Stimulated activated memory B cell treated with anti-CD40 and anti-IgM and Interleukin-4, amounts not matched to agents 10 μg/mL and 1 μg/mL and 100 μg/mL, for 72 hours (primary cell): Measurements from ENCODE around the gene TPK1.

ENCODE experiments used
- ATAC-seq: fragments of 150-1000 bp; cut with Tn5 transposase; 2 replicates; pipeline ENCODE4 v1.10.0; 2021
- H3K27ac Mint-ChIP-seq: one replicate; pipeline ENCODE4 v1.8.0; 2022; ENCODE audit warnings: mild to moderate bottlenecking, mixed read lengths
- H3K27me3 Mint-ChIP-seq: one replicate; pipeline ENCODE4 v1.8.0; 2022; ENCODE audit warnings: mixed read lengths
- H3K36me3 Mint-ChIP-seq: one replicate; pipeline ENCODE4 v1.8.0; 2022; ENCODE audit warnings: mixed read lengths
- H3K4me1 Mint-ChIP-seq: one replicate; pipeline ENCODE4 v1.8.0; 2022; ENCODE audit warnings: mixed read lengths
- H3K4me3 Mint-ChIP-seq: one replicate; pipeline ENCODE4 v1.8.0; 2022; ENCODE audit warnings: mild to moderate bottlenecking, moderate library complexity, mixed read lengths
- H3K9me3 Mint-ChIP-seq: one replicate; pipeline ENCODE4 v1.8.0; 2022; ENCODE audit warnings: mixed read lengths

The TPK1 gene

DNA sequence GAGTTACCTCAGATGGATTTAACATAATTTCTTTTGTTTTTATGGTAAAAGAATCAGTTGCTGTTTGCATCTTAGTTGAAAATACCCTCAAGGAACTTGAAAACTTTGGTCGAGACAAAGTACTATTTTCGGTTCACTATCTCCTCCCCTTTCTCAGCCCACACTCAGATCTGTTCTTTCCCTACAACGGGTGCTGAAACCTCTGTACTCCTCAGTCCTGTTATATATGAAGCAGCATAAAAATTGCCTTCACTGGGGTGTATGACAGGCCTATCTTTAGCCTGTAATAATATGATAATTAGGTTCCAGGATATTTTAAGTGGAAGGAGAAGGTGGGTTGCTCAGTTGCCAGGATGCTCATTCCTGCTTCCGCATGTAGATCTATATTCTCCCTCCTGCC is 327.2 kb downstream of the TPK1 start:
- Mint-ChIP-seq H3K4me3 (no peak overlapping the region), H3K36me3 (peaks cover 41% of the 10 kb centered on the region), H3K27me3 (no peaks in the 10 kb centered on the region), H3K9me3 (peaks cover 6% of the 10 kb centered on the region), H3K27ac (no peak overlapping the region), H3K4me1 (peaks cover 6% of the 10 kb centered on the region)
- ATAC-seq = no peak

DNA sequence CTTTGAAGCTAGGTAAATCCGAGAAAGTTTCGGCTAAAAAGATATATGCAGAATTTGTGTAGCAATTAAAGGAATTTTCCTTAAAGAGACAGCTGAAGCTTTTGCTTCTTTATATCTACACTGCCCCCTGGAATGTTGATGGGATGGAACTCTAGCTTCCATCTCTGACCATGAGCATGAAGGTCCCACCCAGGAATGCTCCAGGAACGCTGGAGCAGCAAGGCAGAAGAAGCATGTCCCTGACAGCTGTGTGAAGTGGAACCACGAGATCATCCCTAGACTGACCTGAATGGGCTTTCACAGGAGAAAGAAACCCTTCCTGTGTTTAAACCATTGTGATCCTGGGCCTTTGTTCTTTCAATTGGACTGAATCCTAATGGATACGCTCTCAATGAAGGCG is 332.6 kb downstream of the TPK1 start:
- Mint-ChIP-seq H3K4me3 (no peak overlapping the region), H3K36me3 (peaks cover 27% of the 10 kb centered on the region), H3K9me3 (peaks cover 3% of the 10 kb centered on the region), H3K27me3 (no peaks in the 10 kb centered on the region), H3K4me1 (no peaks in the 10 kb centered on the region), H3K27ac (no peak overlapping the region)
- no peak for ATAC-seq

DNA sequence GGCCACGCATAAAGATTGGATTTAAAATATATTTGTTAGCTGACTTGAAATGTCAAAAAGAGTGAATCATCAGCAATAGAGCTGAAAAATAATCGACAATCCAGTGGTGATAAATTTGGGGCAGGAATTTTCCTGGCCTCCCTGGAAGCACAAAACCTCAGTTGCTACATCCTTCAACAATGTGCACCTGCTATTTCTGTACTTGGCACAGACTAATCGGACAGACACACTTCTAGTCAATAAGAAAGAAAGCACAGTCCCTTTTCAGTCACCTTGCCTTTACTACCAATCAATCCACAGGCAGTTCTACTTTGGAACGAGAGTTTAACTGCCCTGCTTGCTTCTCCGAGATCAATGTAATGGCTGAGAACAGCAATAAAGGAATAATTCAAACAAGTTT is 335.6 kb downstream of the TPK1 start:
- H3K36me3 Mint-ChIP-seq = peaks cover 12% of the 10 kb centered on the region
- no peak for ATAC-seq
- H3K4me1 Mint-ChIP-seq = no peaks in the 10 kb centered on the region
- no peaks in the 10 kb centered on the region for H3K27me3 Mint-ChIP-seq
- no peak overlapping the region for H3K27ac Mint-ChIP-seq
- no peak overlapping the region for H3K4me3 Mint-ChIP-seq
- peaks cover 1% of the 10 kb centered on the region for H3K9me3 Mint-ChIP-seq

DNA sequence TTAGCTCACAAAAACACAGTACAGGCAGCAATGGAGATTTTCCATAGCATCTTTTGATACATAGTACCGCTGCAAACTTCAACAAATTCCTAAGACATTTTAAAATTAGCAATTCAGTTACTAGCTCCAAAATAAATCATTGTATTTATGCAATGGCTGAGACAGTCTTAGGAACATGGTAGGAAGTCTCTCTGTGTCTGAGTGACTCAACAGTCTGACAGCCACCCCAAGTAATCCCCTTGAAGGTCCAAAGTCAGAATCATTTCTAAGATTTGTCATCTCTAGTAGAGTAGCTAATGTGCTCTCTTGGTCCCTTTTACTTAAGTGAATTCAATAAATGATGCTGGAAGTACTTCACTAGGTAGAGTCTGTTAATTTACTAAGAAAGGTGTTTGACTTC is 338.6 kb downstream of the TPK1 start:
- Mint-ChIP-seq H3K27ac (no peak overlapping the region), H3K4me3 (no peak overlapping the region), H3K27me3 (no peaks in the 10 kb centered on the region), H3K9me3 (peaks cover 2% of the 10 kb centered on the region), H3K4me1 (no peaks in the 10 kb centered on the region), H3K36me3 (peaks cover 12% of the 10 kb centered on the region)
- ATAC-seq = no peak

DNA sequence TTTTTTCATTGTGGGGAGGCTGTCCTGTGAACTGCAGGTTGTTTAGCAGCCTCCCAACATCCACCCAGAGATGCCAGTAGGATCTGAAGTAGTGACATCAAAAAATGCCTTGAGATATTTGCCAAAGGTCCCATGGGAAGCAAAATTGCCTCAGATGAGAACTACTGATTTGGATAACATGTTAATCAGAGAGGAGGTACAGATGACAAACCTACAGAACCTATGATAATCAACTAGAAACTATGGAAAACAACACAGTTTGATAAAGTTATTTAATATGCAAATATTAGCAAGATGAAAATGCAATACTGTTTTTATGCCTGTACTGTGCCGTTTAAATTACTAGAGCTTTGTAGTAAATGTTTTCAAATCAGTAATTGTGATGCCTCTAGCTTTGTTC is 341.5 kb downstream of the TPK1 start:
- H3K27me3 Mint-ChIP-seq = no peaks in the 10 kb centered on the region
- peaks cover 27% of the 10 kb centered on the region for H3K36me3 Mint-ChIP-seq
- ATAC-seq = no peak
- no peaks in the 10 kb centered on the region for H3K4me1 Mint-ChIP-seq
- no peak overlapping the region for H3K27ac Mint-ChIP-seq
- H3K9me3 Mint-ChIP-seq = peaks cover 2% of the 10 kb centered on the region
- H3K4me3 Mint-ChIP-seq = no peak overlapping the region

DNA sequence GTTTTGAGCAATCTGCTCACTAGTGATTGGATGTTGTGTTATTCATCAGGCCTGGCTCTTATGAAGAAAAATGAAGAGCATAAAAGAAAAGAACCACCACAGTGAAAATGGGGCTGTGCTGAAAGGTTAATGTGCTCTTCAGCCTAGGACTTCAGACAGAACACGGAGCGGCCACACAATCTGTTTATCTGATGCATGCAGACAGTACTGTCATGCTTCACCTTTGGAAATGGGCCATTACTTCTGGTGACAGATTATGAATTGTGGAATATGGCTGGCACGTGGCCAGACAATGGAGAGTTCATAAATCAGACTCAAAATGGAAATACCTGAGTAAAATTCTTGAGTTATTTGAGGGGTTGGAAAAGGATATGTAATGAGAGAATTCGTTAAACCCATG is 346.3 kb downstream of the TPK1 start:
- no peak overlapping the region for H3K4me3 Mint-ChIP-seq
- H3K27ac Mint-ChIP-seq = no peak overlapping the region
- H3K4me1 Mint-ChIP-seq = no peaks in the 10 kb centered on the region
- H3K9me3 Mint-ChIP-seq = no peaks in the 10 kb centered on the region
- H3K27me3 Mint-ChIP-seq = no peaks in the 10 kb centered on the region
- peaks cover 21% of the 10 kb centered on the region for H3K36me3 Mint-ChIP-seq
- ATAC-seq = no peak

DNA sequence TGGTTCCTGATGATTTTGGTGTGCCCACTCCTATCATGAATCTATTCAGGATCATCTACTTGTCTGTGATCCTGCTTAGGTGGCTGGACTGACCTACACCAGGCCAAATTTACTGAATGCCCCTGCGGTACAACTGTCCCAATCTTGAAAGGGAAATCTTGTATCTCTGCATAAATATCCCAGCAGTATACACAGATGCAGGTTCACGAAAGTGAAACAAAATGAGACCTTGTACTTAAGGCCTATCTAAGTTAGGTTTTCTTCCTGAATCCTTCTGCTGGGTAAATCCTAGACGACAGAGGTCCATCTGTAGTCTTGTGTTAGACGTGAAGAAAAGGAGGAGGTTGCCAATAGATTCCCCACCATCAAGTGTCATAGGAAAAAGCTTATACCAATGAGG is 346.9 kb downstream of the TPK1 start:
- Mint-ChIP-seq H3K4me3 (no peak overlapping the region), H3K27ac (no peak overlapping the region), H3K36me3 (peaks cover 25% of the 10 kb centered on the region), H3K27me3 (no peaks in the 10 kb centered on the region), H3K4me1 (no peaks in the 10 kb centered on the region), H3K9me3 (no peaks in the 10 kb centered on the region)
- ATAC-seq = no peak

DNA sequence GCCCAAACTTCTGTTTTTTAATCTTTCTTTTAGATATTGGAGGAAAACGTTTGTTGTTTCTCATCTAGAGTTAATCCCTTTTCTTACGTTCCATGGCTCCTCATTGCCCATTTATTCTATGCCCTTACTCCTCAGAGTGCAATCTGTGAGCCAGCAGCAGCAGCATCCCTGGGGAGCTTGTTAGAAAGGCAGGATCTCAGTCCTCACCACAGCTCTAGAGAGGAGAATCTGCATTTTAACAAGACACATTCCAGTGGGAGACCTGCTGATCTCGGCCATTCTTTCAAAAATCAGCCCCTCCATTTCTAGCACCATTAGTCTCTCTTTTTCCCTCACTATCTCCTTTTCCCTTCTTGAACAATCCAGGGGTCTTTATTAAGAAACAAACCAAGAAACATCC is 348.0 kb downstream of the TPK1 start:
- H3K27me3 Mint-ChIP-seq = no peaks in the 10 kb centered on the region
- ATAC-seq = no peak
- H3K4me1 Mint-ChIP-seq = no peaks in the 10 kb centered on the region
- H3K9me3 Mint-ChIP-seq = no peaks in the 10 kb centered on the region
- H3K4me3 Mint-ChIP-seq = no peak overlapping the region
- H3K27ac Mint-ChIP-seq = no peak overlapping the region
- H3K36me3 Mint-ChIP-seq = peaks cover 30% of the 10 kb centered on the region

DNA sequence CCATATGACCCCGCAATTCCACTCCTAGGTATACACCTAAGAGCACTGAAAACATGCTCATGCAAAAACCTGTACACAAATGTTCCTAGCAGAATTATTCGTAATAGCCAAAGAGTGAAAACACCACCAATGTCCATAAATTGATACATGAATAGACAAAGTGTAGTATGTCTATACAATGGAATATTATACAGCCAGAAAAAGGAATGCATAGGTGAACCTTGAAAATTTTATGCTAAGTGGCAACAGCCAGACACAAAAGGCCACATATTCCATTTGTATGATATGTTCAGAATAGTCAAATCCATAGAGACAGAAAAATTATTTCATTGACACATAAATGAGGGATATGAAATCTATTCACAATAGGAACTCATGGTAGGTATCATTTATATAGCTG is 351.4 kb downstream of the TPK1 start:
- no peak overlapping the region for H3K4me3 Mint-ChIP-seq
- H3K27ac Mint-ChIP-seq = no peak overlapping the region
- no peak for ATAC-seq
- no peaks in the 10 kb centered on the region for H3K27me3 Mint-ChIP-seq
- H3K4me1 Mint-ChIP-seq = no peaks in the 10 kb centered on the region
- H3K36me3 Mint-ChIP-seq = peaks cover 18% of the 10 kb centered on the region
- no peaks in the 10 kb centered on the region for H3K9me3 Mint-ChIP-seq

DNA sequence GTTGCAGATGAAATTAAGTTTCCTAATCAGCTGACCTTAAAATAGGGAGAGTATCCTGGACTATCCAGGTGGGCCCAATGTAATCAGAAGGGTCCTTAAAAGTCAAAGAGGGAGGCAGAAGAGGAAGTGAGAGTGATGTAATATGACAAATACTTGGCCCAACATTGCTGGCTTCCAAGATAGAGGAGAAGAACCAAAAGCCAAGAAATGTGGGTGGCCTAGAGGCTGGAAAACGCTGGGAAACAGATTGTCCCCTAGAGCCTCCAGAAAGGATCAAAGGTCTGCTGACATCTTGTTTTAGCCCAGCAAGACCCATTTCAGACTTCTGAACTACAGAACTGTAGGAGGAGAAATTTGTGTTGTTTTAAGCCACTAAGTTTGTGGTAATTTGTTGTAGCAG is 352.7 kb downstream of the TPK1 start:
- H3K27ac Mint-ChIP-seq = no peak overlapping the region
- H3K4me3 Mint-ChIP-seq = no peak overlapping the region
- no peaks in the 10 kb centered on the region for H3K9me3 Mint-ChIP-seq
- H3K4me1 Mint-ChIP-seq = no peaks in the 10 kb centered on the region
- no peaks in the 10 kb centered on the region for H3K27me3 Mint-ChIP-seq
- peaks cover 17% of the 10 kb centered on the region for H3K36me3 Mint-ChIP-seq
- no peak for ATAC-seq

DNA sequence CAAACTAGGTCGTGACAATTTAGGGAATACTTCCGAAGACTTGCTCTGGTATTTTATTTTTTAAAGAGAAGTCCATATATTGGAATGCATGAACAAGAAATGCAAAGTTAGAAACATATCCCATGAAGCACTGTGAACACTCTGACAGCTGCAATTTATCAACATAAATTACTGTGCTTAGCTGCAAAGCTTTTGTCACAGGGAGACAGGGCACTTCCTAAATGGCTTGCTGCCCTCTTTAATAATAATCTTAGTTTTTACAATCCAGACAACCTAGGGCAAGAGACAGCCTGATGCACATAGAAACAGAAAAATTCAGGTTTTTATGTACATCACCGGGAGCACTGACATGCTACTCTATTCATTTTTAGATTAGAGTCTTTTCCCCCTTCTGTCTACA is 354.0 kb downstream of the TPK1 start:
- no peak for ATAC-seq
- Mint-ChIP-seq H3K36me3 (peaks cover 11% of the 10 kb centered on the region), H3K9me3 (no peaks in the 10 kb centered on the region), H3K27me3 (no peaks in the 10 kb centered on the region), H3K4me3 (no peak overlapping the region), H3K4me1 (no peaks in the 10 kb centered on the region), H3K27ac (no peak overlapping the region)

DNA sequence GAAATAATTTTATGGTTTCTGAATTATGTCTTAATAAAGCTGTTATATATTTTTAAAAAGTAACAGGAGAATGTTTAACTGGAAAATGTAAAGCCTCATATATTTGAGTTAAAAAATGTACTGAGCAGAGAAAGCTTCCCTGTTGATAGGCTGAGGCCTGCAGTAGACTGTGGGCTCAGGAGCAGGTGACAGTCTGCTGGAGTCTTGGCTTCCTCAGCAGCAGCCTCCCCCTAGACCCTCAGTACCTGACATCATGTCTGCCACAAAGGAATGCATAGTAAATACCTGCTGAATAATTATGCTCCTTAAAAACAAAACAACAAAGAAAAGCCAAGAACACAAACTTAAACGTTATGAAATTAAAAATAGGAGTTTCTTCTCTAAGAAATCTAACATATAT is 358.5 kb downstream of the TPK1 start:
- Mint-ChIP-seq H3K27me3 (no peaks in the 10 kb centered on the region), H3K4me1 (peaks cover 26% of the 10 kb centered on the region), H3K9me3 (no peaks in the 10 kb centered on the region), H3K27ac (no peak overlapping the region), H3K36me3 (peaks cover 12% of the 10 kb centered on the region), H3K4me3 (no peak overlapping the region)
- ATAC-seq = no peak

DNA sequence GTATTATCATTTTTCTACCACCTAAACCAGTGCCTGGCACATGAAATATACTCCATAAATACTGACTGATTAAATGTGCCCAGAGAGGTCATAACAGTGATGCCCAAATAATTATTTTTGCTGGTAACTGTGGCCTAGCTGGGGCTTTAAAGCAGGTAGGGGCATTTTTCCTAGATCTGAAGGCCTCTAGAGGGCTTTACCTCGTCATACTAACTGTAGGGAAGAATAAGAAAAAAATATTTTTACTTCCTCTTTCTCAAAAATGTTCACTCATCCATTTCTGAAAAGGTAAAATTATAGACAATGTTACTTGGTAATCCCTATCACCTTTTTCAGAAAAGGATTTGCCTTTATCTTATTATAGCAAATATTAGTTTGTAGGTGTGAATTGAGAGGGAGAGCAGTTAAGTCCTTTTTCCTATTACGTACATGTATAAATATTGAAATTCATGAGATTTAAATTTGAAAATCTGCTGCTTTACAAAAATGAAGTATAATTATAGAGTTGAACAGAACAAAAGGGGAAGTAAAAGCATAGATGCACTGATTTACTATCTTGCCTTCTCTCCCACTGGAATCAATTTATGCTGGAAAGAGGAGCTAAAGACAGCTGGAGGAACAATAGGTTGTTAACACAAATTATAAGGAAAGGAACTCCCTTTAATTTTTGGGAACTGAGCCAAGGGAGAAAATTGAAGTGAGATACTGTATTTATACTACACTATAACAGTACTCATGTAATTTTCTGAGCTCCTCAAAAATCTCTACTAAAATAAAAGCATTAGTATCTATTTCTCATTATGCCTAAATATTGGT is 360.8 kb downstream of the TPK1 start:
- H3K27ac Mint-ChIP-seq = peak overlapping the region; percentile 53
- no peak overlapping the region for H3K4me3 Mint-ChIP-seq
- no peaks in the 10 kb centered on the region for H3K27me3 Mint-ChIP-seq
- peaks cover 12% of the 10 kb centered on the region for H3K36me3 Mint-ChIP-seq
- peak; percentile 27 for ATAC-seq
- no peaks in the 10 kb centered on the region for H3K9me3 Mint-ChIP-seq
- H3K4me1 Mint-ChIP-seq = peaks cover 26% of the 10 kb centered on the region

DNA sequence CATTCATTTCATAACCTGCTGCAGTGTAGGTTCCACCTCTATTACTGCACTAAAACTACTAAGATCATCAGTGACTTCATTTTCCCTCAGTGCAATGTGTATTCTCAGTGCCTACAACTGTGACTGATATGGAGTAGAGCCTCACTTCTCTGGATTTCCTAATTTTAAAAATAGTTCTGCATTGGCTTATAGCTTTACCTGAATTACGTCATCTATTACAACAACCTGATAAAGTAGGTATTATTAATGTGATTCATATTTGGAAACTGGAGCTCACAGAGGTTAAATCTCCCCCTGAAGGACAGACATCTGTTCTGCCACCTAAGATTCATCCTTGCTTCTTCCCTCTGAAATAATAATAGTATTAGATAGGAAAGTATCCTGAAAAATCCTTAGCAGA is 361.5 kb downstream of the TPK1 start:
- H3K27ac Mint-ChIP-seq = no peak overlapping the region
- no peak for ATAC-seq
- peaks cover 26% of the 10 kb centered on the region for H3K4me1 Mint-ChIP-seq
- no peaks in the 10 kb centered on the region for H3K27me3 Mint-ChIP-seq
- H3K36me3 Mint-ChIP-seq = peaks cover 12% of the 10 kb centered on the region
- H3K9me3 Mint-ChIP-seq = no peaks in the 10 kb centered on the region
- no peak overlapping the region for H3K4me3 Mint-ChIP-seq

DNA sequence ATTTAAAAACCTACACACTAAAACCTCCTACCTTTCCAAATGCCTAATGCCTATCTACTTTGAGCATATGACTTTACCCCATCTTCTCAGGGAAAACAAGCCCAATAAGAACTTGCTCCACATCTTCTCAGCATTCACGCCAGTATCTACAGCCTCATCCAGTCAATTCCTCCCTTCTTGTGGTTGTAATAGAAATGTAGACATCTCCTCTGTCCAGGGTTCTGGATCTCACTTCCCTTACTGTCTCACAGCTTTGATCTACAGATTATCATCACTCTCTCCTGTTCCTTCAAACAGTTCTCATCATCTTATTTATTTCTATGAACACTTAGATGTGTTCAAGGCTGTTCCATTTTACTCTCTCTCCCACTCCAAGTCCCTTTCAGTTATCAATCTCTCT is 361.9 kb downstream of the TPK1 start:
- H3K36me3 Mint-ChIP-seq = peaks cover 14% of the 10 kb centered on the region
- H3K9me3 Mint-ChIP-seq = no peaks in the 10 kb centered on the region
- no peak overlapping the region for H3K27ac Mint-ChIP-seq
- no peak overlapping the region for H3K4me3 Mint-ChIP-seq
- H3K4me1 Mint-ChIP-seq = peaks cover 26% of the 10 kb centered on the region
- no peak for ATAC-seq
- no peaks in the 10 kb centered on the region for H3K27me3 Mint-ChIP-seq

DNA sequence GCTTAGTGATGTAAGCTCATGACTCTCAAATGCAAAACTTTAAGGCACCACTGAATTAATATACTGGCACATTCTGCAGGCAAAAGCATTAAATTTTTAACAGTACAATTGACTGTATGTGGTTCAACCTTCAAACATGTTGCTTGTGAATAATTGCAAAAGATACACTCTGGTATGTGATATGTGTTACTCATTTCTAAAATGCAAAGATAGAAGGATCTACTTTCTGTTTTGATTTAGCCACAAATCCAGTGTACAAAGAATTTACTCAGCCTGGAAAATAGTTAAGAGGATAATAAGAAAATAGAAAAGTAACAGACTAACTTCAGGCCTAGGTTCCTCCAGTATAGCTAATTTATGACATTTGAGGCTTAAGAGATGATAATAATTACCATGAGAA is 365.8 kb downstream of the TPK1 start:
- Mint-ChIP-seq H3K9me3 (no peaks in the 10 kb centered on the region), H3K4me3 (no peak overlapping the region), H3K4me1 (peaks cover 16% of the 10 kb centered on the region), H3K36me3 (peaks cover 40% of the 10 kb centered on the region), H3K27ac (no peak overlapping the region), H3K27me3 (no peaks in the 10 kb centered on the region)
- ATAC-seq = no peak
